Measurements from ENCODE around the gene CHCHD3.

GRCh38 chr7:132755538-132756483, 326.1 kb downstream of the CHCHD3 start:
- TF ChIP-seq TSHZ2 (CRISPR knock-in tag; IDR thresholded peaks at IDR 0.05) (no peak), POU6F1 (CRISPR knock-in tag; IDR thresholded peaks at IDR 0.05; ENCODE audit: borderline replicate concordance, low read depth) (no peak), OSR1 (CRISPR knock-in tag; IDR thresholded peaks at IDR 0.05) (no peak), CREB5 (CRISPR knock-in tag; IDR thresholded peaks at IDR 0.05; ENCODE audit: low read depth) (no peak), RARB (CRISPR knock-in tag; IDR thresholded peaks at IDR 0.05) (no peak), ESRRG (CRISPR knock-in tag; IDR thresholded peaks at IDR 0.05) (no peak), ZFP3 (CRISPR knock-in tag; IDR thresholded peaks at IDR 0.05) (no peak), ZNF70 (CRISPR knock-in tag; IDR thresholded peaks at IDR 0.05) (no peak), PPARA (CRISPR knock-in tag; IDR thresholded peaks at IDR 0.05; ENCODE audit: borderline replicate concordance) (no peak), PATZ1 (CRISPR knock-in tag; IDR thresholded peaks at IDR 0.05; ENCODE audit: borderline replicate concordance) (no peak)

Data from SK-N-SH treated with all-trans-retinoic acid at 6 μM for 48 hours (cell line).